A549 (cell line): ENCODE data around the gene CEBPB.

Experiments
- FOSL2 ChIP-seq, 2 experiments: fragments of 450-650 bp in 1 of 2; fragments of >200 bp in 1 of 2; sonication (Bioruptor Twin) in 1 of 2; formaldehyde crosslinking; IDR thresholded peaks; 2 replicates each; pipeline versions ENCODE4 v1.5.0 to v1.6.1; 2016 to 2020; ENCODE audit warnings: mild to moderate bottlenecking in 1 of 2, moderate library complexity in 1 of 2
- JUNB ChIP-seq: fragments of >200 bp; sonication (Bioruptor Twin); formaldehyde crosslinking; IDR thresholded peaks from 2 replicates; pipeline ENCODE4 v1.6.1; 2016
- MAX ChIP-seq: IDR thresholded peaks from 2 replicates; pipeline ENCODE4 v1.6.1; 2012
- POLR2A ChIP-seq: IDR thresholded peaks from 2 replicates; pipeline ENCODE4 v1.6.1; 2012; ENCODE audit warnings: mild to moderate bottlenecking, low read length
- RCOR1 ChIP-seq: fragments of 150-350 bp; IDR thresholded peaks from 2 replicates; pipeline ENCODE4 v1.6.1; 2014; ENCODE audit warnings: antibody characterized with exemption, low read length, low read depth
- TF ChIP-seq, protein P1 (sequence below): fragments of >200 bp; sonication (Bioruptor Twin); formaldehyde crosslinking; IDR thresholded peaks from 3 replicates; pipeline ENCODE4 v1.5.1; 2016

DNA sequence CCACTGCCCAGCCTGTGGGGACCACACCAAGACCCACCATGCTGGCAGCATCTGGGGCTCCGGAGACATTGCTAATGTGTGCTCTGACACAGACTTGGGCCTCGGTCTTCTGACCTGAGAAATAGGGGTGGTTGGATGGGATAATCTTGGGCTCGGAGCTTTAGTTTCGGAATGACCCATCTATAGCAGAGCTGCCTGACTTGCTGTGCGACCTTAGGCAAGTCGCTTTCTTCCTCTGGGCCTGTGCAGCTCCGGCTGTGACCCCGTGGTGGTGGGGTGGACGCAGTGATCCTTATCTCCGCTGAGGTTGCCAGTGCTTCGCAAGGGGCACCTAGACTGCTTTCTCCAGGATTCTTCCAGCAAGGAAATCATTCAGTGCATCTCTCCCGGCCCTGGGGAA is 43.7 kb downstream of the CEBPB start:
- TF ChIP-seq FOSL2 (IDR thresholded peaks at IDR 0.05) (no peak), FOSL2 (CRISPR knock-in tag; IDR thresholded peaks at IDR 0.05) (no peak), RCOR1 (no peak), JUNB (no peak), MAX (no peak), POLR2A (no peak)
- TF ChIP-seq, protein P1, sequence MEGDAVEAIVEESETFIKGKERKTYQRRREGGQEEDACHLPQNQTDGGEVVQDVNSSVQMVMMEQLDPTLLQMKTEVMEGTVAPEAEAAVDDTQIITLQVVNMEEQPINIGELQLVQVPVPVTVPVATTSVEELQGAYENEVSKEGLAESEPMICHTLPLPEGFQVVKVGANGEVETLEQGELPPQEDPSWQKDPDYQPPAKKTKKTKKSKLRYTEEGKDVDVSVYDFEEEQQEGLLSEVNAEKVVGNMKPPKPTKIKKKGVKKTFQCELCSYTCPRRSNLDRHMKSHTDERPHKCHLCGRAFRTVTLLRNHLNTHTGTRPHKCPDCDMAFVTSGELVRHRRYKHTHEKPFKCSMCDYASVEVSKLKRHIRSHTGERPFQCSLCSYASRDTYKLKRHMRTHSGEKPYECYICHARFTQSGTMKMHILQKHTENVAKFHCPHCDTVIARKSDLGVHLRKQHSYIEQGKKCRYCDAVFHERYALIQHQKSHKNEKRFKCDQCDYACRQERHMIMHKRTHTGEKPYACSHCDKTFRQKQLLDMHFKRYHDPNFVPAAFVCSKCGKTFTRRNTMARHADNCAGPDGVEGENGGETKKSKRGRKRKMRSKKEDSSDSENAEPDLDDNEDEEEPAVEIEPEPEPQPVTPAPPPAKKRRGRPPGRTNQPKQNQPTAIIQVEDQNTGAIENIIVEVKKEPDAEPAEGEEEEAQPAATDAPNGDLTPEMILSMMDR = no peak
